HG03159 (cell line): ENCODE results near the gene AHCYL2.
A peak's percentile ranks its signal among the peaks of the same experiment; 100 is the strongest.
"Not testable (repeated sequence)": the region's sequence is repeated elsewhere in the genome, so short reads cannot be mapped to it uniquely, and the experiment has no call there.

Source experiments
- ATAC-seq: cut with Tn5 transposase; IDR thresholded peaks from one replicate; pipeline ENCODE4 v1.9.1; 2021; ENCODE audit warnings: mild to moderate bottlenecking, moderate library complexity; ENCODE audit not compliant: unreplicated experiment

AHCYL2 gene

GRCh38 chr7:129240119-129240820 is 15.4 kb downstream of the AHCYL2 start:
- ATAC-seq, result no peak

DNA sequence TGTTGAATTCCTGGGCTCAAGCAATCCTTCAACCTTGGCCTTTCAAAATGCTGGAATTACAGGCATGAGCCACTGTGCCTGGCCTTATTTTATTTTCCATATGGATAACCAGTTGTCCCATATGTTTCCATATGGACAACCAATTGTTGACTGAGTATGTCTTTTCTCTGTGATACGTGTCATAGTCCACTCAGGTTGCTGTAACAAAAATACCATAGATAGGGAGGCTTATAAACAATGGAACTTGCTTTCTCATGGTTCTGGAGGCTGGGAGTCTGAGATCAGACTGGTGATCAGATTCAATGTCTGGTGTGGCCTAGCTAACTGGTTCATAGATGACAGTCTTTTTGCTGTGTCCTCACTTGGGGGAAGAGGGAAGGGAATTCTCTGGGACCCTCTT is 19.4 kb downstream of the AHCYL2 start:
- no peak for ATAC-seq

DNA sequence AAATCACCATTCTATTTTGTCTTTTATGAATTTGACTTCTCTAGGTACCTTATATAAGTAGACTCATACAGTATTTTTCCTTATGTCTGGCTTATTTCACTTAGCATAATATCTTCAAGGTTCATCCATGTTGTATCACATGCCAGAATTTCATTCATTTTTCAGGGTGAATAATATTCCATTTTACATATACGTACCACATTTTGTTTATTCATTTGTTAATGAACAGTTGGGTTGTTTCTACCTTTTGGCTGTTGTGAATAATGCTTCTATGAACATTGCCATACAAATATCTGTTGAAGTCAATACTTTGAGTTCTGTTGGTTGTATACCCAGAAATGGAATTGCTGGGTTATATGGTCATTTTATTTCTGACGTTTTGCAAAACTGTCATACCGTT is 20.7 kb downstream of the AHCYL2 start:
- no peak for ATAC-seq

DNA sequence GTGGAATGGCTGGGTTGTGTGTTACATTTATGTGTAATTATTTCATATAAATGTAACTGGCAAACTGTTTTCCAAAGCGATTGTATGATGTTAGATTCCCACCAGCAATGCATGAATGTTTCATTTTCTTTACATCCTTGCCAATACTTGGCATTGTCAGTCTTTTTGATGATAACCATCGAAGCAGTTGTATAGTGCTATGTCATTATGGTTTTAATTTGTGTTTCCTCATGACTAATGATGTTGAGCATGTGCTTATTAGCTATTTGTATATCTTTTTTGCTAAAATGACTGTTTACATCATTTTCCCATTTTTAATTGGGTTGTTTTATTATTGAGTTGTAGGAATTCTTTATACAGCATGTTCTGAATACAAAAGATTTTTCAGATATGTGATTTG is 22.3 kb downstream of the AHCYL2 start:
- no peak for ATAC-seq

- no peak for ATAC-seq
Measured at GRCh38 chr7:129252128-129252527, 27.3 kb downstream of the AHCYL2 start.

DNA sequence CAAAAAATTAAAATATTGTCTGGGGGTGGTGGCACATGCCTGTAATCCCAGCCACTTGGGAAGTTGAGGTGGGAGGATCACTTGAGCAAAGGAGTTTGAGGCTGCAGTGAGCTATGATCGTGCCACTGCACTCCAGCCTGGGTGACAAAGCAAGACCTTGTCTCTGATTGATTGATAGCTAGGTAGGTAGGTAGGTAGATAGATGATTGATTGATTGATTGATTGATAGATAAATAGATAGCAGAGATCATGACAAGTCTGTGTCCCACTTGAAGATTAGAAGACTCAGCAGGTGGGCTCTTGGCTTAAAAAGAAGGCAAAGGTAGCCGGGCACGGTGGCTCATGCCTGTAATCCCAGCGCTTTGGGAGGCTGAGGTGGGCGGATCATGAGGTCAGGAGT is 27.8 kb downstream of the AHCYL2 start:
- ATAC-seq, result not testable (repeated sequence)

GRCh38 chr7:129255800-129256199 is 31.0 kb downstream of the AHCYL2 start:
- ATAC-seq, result no peak

- no peak for ATAC-seq
Measured at GRCh38 chr7:129256221-129256620, 31.4 kb downstream of the AHCYL2 start.

DNA sequence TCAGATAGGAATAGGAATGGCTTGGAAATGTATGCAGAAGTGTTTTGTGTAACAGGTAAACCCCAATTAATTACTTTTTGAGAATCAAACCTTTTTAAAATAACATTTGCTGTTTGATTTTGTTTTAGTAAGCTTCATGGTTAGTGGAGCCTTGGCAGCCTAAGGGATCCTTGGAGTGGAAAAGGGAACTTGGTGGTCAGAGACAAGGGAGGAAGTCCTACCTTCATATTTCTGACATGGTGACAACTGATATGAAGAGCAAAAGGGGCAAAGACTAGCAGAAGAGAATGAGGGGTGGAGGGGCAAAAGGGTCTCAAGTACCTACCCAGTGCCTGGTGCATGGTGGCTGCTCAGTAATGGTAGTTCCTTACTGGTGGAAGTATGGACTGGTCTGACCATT is 32.3 kb downstream of the AHCYL2 start:
- no peak for ATAC-seq

DNA sequence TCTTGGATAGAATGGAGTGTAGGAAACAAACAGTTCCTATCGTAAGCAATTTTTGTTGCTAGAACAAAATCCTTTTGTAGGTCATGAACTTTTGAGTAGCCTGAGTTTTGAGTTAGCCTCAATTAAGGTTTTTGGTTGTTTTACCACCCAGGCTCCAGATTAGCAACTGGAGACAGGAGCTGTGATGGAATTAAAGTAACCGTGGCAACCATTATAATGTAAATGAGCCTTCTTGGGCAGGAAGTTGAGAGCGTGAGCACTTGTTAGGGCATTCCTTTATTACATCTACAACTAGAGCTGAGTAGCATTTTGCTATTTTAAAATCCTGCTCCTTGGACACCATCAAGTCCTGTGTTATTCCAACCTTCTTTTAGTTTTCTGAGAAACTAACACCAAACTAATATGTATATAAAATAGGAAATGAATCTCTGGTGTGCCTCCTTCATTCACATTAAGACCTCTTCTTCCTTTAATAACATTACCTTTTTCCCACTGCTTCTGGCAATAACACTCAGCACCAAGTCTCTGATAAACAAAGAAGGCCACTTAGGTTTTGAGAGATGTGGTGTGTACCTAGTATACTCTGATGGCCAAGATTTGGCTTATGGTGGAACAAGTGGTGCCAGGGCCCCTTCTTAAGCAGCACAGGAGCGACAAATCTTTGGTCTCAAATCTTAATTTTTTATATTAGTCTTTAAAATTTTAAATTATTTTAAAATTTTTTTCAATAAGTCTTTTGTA is 34.0 kb downstream of the AHCYL2 start:
- ATAC-seq, result no peak

GRCh38 chr7:129262324-129262723 is 37.5 kb downstream of the AHCYL2 start:
- ATAC-seq, result no peak

DNA sequence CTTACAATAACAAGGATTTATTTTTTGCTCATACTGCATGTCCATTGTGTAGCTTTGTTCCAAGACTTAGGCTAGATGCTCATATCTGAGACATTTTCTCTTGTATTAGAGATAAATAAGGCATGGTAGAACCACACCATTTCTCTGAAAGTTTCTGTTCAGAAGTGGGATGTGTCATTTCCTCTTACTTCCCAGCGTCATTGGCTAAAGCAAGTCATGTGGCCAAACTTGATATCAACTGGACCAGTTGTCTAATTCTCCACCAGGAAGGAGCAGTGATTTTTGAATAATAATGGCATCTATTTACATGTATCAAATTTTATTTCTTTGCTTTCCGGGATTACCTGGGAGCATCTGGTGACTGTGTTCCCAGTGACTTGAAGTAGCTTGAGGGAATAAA is 38.3 kb downstream of the AHCYL2 start:
- ATAC-seq, result no peak

- no peak for ATAC-seq
Measured at GRCh38 chr7:129264534-129264933, 39.7 kb downstream of the AHCYL2 start.

- no peak for ATAC-seq
Measured at GRCh38 chr7:129265328-129265727, 40.5 kb downstream of the AHCYL2 start.

GRCh38 chr7:129266181-129266580 is 41.4 kb downstream of the AHCYL2 start:
- no peak for ATAC-seq

DNA sequence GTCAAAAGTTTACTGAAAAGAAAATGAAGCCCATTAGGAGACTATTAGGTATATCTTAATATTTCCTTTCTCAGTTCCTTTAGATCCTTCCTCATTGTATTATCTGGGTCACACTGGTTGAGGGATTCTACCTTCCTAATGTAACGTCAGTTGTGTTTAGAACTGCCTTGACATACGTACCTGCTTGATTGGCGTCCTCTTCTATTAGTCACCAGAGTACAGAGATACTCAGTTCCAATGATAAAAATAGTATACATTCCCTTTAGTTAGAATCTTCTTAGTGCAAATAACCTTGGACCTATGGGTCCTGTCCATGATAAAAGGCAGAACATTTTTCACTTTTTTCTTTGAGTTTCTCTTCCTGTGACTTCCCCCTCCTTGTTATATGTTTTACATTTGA is 45.2 kb downstream of the AHCYL2 start:
- no peak for ATAC-seq

DNA sequence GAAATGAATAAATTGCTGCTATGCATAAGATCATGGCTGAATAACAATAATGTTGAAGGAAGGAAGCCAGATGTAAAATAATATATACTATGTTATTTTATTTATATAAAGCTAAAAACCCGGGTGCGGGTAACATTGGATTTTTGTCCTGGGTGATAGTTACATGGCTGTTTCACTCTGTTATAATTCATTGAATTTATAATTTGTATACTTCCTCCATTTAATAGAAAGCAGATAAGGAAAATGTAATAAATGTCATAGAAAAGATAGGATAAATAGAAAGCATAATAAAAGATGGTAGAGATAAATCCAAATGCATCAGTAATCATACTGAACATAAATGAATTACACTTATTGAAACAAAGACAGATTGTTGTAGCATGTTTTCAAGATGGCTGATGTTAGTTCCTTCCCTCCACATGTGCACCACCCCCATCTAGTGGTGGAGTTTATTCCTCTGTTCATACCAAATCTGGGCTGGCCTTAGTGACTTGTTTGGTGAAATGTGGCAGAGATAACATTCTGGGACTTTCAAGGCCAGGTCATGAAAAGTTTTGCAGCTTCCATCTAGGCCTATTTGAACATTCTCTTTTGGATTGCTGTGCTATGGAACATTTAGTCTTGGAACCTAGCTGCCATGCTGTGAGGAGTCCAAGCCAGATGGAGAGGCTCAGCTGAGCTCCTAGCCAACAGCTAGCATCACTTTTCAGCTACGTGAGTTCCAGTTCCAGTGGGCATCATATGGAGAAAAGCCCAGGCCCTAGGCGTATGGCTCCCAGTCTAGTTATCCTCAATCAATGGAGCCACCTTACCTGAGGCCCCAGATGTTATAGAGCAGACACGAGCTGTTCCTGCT is 46.9 kb downstream of the AHCYL2 start:
- ATAC-seq, result peak; percentile 75

DNA sequence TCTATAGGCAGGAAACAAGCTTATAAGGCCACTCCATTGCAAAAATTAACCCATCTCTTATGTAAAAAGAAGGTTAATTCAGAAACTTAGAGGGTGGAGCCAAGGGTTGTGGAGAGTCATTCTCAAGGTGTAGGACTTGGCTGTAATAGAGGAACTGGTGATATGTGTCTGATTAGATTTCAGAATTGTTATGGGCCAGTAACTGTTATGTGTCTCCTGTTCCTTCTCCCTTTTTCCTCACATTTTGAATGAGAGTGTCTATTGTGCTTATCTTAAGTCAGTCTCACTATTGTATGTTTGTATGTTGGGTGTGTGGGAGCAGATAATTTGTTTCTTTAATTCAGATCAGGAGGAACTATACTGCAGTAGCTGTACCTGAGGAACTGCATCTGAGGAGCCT is 49.1 kb downstream of the AHCYL2 start:
- no peak for ATAC-seq

DNA sequence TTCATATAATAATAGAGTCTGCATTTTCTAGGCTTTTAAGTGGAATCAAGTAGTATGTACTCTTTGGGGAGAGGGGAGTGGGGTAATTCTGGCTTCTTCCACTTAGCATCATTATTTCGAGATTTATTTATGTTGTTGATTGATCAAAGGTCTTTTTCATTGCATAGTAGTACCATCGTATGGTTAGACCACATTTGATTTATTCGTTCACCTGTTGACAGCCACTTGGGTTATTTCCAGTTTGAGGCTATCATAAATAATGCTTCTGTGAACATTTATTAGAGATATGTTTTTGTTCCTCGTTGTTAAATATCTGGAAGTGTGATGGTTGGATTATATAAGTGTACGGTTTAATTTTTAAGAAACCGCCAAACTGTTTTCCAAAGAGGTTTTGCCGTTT is 52.8 kb downstream of the AHCYL2 start:
- ATAC-seq, result no peak

GRCh38 chr7:129278688-129279087 is 53.9 kb downstream of the AHCYL2 start:
- no peak for ATAC-seq

DNA sequence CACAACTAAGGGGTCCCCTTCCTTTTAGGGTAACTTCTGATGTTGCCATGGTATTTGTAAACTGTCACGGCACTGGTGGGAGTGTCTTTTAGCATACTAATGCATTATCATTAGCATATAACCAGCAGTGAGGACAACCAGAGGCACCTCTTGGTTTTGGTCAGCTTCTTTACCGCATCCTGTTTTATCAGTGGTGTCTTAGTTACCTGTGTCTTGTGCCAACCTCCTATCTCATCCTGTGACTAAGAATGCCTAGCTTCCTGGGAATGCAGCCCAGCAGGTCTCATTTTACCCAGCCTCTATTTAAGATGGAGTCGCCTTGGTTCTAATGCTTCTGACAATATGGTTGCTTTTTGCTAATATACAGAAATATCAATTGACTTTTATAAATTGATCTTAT is 54.9 kb downstream of the AHCYL2 start:
- no peak for ATAC-seq

DNA sequence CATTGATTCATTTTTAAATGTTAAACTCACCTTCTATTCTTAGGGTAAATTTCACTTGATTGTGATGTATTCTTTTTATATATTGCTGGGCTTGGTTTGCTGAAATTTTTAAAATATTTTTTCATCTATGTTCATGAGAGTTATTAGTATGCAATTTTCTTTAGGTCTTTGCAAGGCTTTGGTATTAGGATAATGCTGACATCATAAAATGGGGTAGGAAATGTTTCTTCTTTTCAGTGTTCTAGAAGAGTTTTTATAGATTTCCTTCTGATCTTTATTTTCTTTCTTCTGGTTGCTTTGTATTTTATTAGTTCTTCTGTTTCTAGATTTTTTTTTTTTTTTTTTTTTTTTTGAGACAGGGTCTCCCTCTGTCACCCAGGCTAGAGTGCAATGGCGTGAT is 56.3 kb downstream of the AHCYL2 start:
- ATAC-seq, result no peak
